LNCAP (cell line): ENCODE results near the gene MKNK2.

Experiments used
- CTCF ChIP-seq: fragments of 450-650 bp; IDR thresholded peaks from 2 replicates; pipeline ENCODE4 v1.5.1; 2017; ENCODE audit warnings: mild to moderate bottlenecking

The MKNK2 gene

GRCh38 chr19:2040647-2041432, 10.2 kb downstream of the MKNK2 start:
- no peak for TF ChIP-seq CTCF

GRCh38 chr19:2039959-2040646, 10.9 kb downstream of the MKNK2 start:
- TF ChIP-seq CTCF = no peak

- TF ChIP-seq CTCF = no peak
These were observed 11.7 kb downstream of the MKNK2 start for GRCh38 chr19:2039089-2039958.

GRCh38 chr19:2038284-2039088, 12.6 kb downstream of the MKNK2 start:
- no peak for TF ChIP-seq CTCF

GRCh38 chr19:2037651-2038255, 13.3 kb downstream of the MKNK2 start:
- TF ChIP-seq CTCF = no peak

GRCh38 chr19:2036424-2036823, 14.6 kb downstream of the MKNK2 start:
- TF ChIP-seq CTCF = no peak
